ENCODE results near the gene FOXD4L6.
"Not testable (repeated sequence)": the region's sequence is repeated elsewhere in the genome, so short reads cannot be mapped to it uniquely, and the experiment has no call there.

Gene FOXD4L6

GRCh38 chr9:41128581-41128980 is at the start of gene FOXD4L6:
FOXD4L6 (minus strand) TSS chr9:41128681; CDS start chr9:41128383, 298 bp downstream.
- not testable (repeated sequence) for DNase-seq (ENCODE audit: low spot score)

DNA sequence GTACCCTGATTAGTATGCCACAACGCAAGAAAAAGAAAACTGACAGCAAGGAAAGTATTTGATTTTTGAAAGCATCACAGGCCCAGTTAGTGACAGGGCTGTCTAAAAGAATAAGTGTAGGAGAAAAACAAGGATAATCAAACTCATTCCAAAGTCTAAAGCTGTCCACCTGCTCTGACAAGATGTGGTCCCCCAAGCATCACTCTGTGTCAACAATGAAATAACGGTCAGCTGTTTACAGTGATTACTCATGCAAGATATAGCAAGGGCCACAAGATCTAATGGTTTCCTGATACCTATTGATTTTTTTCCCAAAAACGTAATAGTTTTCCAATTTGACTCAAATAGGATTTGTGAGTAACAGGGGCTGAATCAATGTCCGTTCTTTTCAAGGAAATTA is 46.5 kb upstream of the FOXD4L6 start:
- not testable (repeated sequence) for DNase-seq (ENCODE audit: low spot score)

DNA sequence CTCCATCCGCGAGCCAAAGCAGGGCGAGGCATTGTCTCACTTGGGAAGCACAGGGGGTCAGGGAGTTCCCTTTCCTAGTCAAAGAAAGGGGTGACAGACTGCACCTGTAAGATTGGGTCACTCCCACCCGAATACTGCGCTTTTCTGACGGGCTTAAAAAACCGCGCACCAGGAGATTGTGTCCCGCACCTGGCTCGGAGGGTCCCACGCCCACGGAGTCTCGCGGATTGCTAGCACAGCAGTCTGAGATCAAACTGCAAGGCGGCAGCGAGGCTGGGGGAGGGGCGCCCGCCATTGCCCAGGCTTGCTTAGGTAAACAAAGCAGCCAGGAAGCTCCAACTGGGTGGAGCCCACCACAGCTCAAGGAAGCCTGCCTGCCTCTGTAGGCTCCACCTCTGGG is 21.6 kb upstream of the FOXD4L6 start:
- not testable (repeated sequence) for DNase-seq (ENCODE audit: low spot score)

DNA sequence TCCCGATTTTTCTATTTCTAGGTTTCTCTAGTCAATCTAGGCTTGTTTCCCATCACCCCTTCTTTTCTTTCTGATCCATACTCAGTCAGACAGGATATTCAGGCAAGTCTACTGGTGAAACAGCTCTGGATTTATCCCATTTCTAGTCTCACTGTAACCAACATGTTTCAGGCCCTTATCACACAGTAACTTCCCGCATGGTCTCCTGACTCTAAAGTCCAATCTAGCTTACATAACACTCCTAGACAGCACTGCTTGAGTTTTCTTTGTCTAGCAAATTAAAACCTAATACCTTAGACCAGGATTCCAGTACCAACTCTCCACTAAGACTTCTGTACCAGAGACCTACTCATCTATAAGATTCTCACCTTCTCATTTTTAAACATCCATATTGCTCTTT is 13.4 kb upstream of the FOXD4L6 start:
- DNase-seq (ENCODE audit: low spot score), result not testable (repeated sequence)

DNA sequence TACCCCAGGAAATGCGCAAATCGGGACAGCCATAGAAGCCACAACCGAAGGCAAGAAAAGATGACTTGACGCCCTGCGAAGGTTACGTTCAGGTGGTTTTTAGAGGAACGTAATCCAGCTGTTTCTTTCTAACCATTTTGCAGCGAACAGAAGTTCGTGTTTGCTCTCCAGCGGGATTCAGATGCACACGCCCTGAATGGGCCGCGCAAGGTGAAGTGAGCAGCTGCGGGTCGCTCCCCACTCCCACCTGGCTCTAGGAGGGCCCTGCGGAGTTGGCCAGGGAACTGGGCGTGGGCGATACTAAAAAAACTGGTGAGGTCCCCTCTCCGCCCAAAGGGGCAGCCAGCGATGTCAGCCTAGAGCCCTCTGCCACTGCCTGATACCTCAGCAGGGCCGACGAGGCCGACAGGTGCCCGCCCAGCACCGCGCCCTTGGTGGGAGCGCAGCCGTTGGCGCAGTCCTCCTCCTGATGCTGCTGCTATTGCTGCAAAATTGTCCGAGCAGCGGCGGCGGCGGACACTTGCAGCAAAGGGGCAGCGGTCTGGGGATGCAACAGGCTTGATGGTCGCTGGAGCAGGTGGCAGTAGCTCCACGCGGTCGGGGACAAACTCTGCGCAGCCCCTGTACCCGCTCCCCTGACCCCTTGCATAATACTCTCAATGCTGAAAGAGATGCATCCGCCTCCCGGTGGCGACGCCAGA is 1.6 kb downstream of the FOXD4L6 start:
- DNase-seq (ENCODE audit: low spot score), result not testable (repeated sequence)

DNA sequence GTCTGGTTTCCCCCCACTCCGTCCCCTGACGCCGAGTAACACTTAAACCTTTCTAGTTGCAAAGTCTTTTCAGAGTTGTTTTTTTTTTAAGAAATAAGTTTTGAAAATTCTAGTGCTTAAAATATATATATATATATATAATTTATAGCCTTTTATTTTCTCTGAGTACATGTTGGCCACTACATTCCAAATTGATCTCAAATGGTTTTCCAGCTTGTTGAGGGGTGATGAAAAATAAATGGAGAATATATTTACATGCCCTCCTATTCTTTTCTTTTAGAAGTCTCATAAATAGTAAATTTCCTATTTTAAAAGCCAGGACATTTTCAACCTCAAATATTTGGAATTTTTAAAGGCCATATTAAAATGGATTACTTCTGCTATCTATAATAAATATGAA is 2.5 kb downstream of the FOXD4L6 start:
- not testable (repeated sequence) for DNase-seq (ENCODE audit: low spot score)

- not testable (repeated sequence) for DNase-seq (ENCODE audit: low spot score)
Observed at GRCh38 chr9:41125109-41125658, 3.3 kb downstream of the FOXD4L6 start.

DNA sequence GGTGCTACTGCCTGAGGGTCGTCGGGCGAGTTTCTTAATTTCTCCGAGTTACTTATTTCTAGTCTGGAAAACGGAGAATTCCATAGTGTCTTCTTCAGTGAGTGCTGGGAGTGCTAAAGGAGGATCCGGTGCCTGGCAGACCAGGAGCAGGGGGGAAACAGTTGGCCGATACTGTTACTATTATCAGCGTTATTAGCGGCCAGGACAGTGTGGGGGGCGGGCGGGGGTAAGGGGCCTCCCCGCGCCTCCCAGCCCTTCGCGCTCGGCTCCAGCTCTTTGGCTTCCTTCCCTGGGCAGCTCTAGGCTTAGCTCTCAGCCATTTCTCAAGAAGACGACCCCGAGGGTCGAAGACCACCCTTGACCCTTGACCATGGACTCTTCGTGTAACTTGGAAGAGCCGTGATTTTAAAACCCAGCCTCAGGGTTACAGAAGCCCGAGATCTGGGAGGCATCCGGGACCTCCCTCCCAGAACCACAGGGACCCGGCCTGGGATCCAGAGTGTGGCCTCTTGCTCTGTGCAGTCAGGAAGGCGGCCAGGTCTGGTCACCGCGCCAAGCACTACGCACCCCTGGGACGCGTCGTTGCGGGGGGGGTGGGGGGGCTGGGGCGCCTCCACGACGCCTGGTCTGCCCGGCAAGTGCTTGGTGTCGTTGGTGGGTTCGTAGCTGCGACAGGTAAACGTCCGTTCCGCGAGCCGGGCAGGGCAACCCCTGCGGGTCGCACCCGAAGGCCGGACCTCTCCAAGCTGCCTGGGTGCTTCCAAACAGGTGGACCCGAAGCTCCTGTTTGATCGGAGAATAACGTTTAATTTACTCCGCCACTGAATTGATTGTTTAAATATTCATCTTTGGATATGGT is 4.0 kb downstream of the FOXD4L6 start:
- DNase-seq (ENCODE audit: low spot score), result not testable (repeated sequence)

DNA sequence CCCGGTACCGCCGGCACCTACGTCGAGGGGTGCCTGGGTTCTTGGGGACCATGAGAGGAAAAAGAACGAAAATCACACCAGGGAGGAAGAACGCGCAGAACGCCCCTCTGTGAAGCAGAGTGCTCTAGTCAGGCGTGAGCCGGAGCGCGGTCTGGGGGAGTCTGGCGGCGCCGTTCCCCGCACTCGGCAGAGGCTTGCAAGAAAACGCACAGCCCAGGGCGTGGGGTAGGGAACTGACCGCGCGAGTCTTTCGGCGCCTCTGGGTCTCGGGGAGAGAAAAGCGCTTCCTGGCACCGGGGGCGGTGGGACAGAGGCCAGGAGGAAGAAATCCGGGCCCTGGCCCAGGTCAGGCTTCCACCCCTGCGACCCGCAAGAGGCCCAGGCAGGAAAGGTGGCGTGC is 4.7 kb downstream of the FOXD4L6 start:
- not testable (repeated sequence) for DNase-seq (ENCODE audit: low spot score)

GRCh38 chr9:41123396-41123795 is 5.1 kb downstream of the FOXD4L6 start:
- DNase-seq (ENCODE audit: low spot score), result not testable (repeated sequence)

GRCh38 chr9:41120696-41121095 is 7.8 kb downstream of the FOXD4L6 start:
- not testable (repeated sequence) for DNase-seq (ENCODE audit: low spot score)

- DNase-seq (ENCODE audit: low spot score), result not testable (repeated sequence)
Observed at GRCh38 chr9:41119719-41120118, 8.8 kb downstream of the FOXD4L6 start.

DNA sequence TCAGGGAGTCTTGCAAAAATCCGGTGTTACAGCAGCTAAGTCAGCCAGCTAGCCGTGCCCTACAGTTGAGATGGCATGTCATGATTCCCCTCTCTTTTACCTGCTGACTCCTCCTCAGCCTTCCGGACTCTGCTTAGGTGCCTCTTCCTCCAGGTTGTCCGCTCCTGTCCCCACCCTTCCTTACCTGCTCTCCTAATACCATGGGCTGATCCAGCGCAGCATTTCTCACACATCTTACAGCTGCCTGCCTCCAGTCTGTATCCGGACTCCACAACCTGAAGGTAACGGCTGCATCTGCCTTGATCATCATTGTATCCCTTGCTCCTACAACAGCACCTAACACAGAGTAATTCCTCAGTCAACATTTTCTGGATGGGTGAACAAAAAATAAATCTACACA is 9.2 kb downstream of the FOXD4L6 start:
- DNase-seq (ENCODE audit: low spot score), result not testable (repeated sequence)

DNA sequence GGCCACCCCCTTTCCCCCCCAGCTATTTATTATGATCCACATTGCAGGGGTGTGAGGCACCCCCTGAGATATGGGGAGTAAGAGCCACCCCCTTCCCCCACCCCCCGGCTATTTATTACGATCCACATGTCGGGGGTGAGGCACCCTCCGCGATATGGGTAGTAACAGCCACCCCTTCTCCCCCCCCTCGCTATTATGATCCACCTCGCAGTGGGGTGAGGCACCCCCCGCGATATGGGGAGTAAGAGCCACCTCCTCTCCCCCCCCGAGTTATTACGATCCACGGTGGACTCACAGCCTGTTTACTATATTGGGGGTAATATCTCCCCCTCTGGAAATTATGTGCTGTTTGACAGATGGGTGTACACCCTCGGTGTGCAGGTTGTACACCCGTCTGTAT is 15.1 kb downstream of the FOXD4L6 start:
- DNase-seq (ENCODE audit: low spot score), result not testable (repeated sequence)

DNA sequence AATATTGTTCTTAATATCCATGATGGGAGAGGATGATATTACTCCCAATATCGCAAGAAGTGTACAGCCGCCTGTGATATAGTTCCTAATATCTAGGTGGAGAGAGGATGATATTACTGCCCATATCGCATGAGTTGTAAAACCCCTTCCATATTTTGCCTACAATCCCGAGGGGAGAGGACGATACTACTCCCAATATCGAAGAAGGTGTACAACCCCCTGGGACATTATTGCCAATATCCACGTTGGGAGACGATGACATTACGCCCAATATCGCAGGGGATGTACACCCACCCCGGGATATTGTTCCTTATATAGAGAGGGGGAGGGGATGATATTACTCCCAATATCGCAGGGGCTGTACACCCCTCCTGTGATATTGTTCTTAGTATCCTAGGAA is 17.1 kb downstream of the FOXD4L6 start:
- DNase-seq (ENCODE audit: low spot score), result not testable (repeated sequence)

DNA sequence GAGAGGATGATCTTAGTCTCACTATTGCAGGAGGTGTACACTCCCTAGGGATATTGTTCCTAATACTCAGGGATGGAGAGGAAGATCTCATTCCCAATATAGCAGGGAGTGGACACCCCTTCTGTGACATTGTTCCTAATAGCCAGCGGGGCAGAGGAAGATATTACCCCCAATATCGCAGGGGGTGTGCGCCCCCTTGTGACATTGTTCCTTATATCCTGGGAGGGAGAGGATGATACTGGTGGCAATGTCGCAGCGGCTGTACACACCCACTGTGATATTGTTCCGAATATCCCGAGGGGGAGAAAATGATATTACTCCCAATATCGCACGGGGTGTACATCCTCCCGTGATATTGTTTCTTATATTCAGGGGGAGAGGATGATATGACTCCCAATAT is 17.6 kb downstream of the FOXD4L6 start:
- not testable (repeated sequence) for DNase-seq (ENCODE audit: low spot score)

DNA sequence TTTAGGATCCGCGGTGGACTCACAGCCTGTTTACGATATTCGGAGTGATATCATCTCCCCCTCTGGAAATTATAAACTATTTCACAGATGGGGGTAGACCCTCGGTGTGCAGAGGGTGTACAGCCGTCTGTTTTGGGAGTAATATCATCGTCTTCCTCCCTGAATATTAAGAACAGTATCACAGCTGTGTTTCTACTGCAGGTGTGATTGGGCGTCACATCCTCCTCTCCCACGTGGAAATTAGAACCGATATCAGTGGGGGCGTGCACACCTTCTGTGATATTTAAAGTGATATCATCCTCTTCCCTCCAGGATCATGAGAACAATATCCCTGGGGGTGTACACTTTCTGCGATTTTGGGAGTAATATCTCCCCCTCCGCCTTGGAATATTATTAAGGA is 19.2 kb downstream of the FOXD4L6 start:
- DNase-seq (ENCODE audit: low spot score), result not testable (repeated sequence)

GRCh38 chr9:41108816-41109215 is 19.7 kb downstream of the FOXD4L6 start:
- DNase-seq (ENCODE audit: low spot score), result not testable (repeated sequence)

GRCh38 chr9:41106472-41107116 is 21.9 kb downstream of the FOXD4L6 start:
- not testable (repeated sequence) for DNase-seq (ENCODE audit: low spot score)

- DNase-seq (ENCODE audit: low spot score), result not testable (repeated sequence)
Observed at GRCh38 chr9:41105557-41106253, 22.8 kb downstream of the FOXD4L6 start.

DNA sequence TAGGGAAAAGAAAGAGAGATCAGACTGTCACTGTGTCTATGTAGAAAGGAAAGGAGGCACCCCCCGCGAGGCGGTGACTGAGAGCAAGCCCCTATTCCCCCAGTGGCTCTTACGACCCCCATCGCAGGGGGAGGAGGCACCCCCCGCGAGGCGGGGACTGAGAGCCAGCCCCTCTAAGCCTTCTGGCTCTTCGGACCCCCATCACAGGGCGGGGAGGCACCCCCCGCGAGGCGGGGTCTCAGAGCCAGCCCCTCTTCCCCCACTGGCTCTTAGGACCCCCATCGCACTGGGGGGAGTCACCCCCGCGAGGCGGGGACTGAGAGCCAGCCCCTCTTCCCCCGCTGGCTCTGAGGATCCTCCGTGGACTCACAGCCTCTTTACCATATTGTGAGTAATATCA is 23.9 kb downstream of the FOXD4L6 start:
- not testable (repeated sequence) for DNase-seq (ENCODE audit: low spot score)

DNA sequence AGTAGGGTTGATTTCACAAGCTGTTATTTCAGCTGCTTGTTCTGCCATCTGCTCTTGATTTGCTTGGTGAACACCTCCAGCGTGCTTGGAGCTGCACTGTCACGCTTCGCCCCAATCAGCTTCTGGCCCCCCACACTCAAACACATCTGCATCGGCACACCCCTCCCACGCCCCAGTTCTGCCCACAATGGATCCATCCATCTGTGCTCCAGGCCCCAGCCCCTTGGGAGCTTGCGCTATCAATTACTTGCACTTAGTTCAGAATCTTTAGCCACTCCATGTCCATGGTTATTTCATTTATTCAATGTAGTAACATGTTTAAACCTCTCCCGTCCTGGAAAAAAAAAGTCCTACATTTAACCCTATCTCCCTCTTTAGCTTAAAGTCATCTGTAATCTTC is 28.0 kb downstream of the FOXD4L6 start:
- DNase-seq (ENCODE audit: low spot score), result not testable (repeated sequence)

Data from AG08396 (cell line).